ENCODE measurements around the gene GAP43.

The GAP43 gene

DNA sequence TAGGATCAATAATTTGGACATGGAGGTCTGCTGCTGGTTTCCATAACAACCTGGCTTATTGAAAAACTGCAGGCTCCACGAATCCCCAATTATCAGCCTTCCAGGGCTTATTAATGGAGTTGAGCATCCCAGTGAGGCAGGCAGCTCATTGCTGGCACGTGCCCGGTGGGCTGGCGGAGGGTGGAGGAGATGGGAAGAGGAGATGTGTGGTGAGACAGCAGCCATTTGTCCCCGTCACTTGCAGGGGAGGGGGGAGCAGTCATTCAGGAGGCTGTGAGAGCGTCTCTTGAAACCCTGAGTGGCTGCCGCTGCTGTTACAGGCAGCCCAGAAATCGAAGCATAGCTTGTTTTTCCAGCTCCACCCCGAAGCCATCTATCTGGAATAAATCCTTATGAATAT lies 70.6 kb downstream of the GAP43 start:
- no peaks in the 10 kb centered on the region for H3K36me3 ChIP-seq
- no peak overlapping the region for H3K27ac ChIP-seq
- H3K4me3 ChIP-seq (ENCODE audit: low read depth, low read length) = no peak overlapping the region
- TF ChIP-seq, protein P1, sequence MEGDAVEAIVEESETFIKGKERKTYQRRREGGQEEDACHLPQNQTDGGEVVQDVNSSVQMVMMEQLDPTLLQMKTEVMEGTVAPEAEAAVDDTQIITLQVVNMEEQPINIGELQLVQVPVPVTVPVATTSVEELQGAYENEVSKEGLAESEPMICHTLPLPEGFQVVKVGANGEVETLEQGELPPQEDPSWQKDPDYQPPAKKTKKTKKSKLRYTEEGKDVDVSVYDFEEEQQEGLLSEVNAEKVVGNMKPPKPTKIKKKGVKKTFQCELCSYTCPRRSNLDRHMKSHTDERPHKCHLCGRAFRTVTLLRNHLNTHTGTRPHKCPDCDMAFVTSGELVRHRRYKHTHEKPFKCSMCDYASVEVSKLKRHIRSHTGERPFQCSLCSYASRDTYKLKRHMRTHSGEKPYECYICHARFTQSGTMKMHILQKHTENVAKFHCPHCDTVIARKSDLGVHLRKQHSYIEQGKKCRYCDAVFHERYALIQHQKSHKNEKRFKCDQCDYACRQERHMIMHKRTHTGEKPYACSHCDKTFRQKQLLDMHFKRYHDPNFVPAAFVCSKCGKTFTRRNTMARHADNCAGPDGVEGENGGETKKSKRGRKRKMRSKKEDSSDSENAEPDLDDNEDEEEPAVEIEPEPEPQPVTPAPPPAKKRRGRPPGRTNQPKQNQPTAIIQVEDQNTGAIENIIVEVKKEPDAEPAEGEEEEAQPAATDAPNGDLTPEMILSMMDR (IDR thresholded peaks at IDR 0.05; ENCODE audit: low read depth, low read length) = no peak
- H3K9me3 ChIP-seq (ENCODE audit: severe bottlenecking) = no peaks in the 10 kb centered on the region
- H3K27me3 ChIP-seq (ENCODE audit: insufficient read depth, low read depth, severe bottlenecking) = no peaks in the 10 kb centered on the region
- DNase-seq = no peak

DNA sequence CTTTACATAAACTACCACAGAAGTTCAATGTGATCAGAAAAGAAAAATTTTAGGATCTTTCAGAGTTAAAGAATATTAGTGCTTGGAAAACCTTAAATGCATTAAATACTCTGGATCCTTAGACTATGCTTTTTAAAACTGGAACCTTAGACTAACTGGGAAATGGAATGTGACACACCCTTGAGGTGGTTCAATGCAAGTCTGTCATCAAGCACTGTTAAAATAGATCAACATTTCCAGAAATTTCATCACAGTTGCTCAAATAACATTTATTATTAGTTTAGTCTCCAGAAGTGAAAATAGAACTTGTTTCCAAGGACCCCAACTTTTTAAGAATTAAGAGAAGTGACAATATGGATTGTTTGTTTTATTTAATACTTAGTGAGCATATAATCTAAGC lies 71.8 kb downstream of the GAP43 start:
- TF ChIP-seq, protein P1 (IDR thresholded peaks at IDR 0.05; ENCODE audit: low read depth, low read length) = no peak
- Histone ChIP-seq H3K4me3 (ENCODE audit: low read depth, low read length) (no peak overlapping the region), H3K27ac (no peak overlapping the region), H3K9me3 (ENCODE audit: severe bottlenecking) (no peaks in the 10 kb centered on the region), H3K27me3 (ENCODE audit: insufficient read depth, low read depth, severe bottlenecking) (no peaks in the 10 kb centered on the region), H3K36me3 (no peaks in the 10 kb centered on the region)
- no peak for DNase-seq

DNA sequence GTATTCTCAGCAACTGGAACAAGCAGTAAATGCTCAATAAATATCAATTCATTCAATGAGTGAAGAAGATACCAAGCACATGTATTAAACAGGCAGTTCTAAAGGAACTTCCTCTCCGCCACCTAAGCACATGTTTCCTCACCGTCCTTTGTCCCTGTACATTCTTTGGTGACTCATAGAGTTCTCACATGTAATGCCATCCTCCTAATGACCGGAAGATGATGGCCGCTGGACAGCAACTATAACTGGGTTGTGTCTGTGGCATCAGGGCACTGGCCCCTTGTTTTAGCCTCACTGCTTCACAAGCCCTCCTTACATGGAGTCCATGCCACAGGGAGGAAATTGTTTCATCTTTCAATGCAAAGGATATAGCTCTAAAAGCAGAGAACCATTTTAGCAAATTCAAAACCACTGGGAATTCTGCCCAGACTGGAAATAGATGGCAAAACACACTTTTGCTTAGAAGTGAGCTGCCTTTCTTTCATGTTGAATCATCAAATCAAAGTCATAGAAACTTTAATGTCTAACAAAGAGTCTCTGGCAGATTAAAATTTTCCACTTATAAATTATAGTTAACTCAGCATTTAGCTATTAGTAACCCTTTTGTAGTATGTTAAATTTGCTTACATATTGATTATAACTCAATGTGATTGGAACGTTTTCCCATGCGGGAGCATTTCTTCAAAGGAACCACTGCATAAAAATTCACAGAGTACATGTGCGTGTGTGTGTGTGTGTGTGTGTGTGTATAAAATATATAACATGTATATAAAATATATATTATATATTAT lies 74.1 kb downstream of the GAP43 start:
- Histone ChIP-seq H3K27ac (no peak overlapping the region), H3K9me3 (ENCODE audit: severe bottlenecking) (no peaks in the 10 kb centered on the region), H3K4me3 (ENCODE audit: low read depth, low read length) (no peak overlapping the region), H3K27me3 (ENCODE audit: insufficient read depth, low read depth, severe bottlenecking) (no peaks in the 10 kb centered on the region), H3K36me3 (no peaks in the 10 kb centered on the region)
- no peak for DNase-seq
- TF ChIP-seq, protein P1 (IDR thresholded peaks at IDR 0.05; ENCODE audit: low read depth, low read length) = no peak

DNA sequence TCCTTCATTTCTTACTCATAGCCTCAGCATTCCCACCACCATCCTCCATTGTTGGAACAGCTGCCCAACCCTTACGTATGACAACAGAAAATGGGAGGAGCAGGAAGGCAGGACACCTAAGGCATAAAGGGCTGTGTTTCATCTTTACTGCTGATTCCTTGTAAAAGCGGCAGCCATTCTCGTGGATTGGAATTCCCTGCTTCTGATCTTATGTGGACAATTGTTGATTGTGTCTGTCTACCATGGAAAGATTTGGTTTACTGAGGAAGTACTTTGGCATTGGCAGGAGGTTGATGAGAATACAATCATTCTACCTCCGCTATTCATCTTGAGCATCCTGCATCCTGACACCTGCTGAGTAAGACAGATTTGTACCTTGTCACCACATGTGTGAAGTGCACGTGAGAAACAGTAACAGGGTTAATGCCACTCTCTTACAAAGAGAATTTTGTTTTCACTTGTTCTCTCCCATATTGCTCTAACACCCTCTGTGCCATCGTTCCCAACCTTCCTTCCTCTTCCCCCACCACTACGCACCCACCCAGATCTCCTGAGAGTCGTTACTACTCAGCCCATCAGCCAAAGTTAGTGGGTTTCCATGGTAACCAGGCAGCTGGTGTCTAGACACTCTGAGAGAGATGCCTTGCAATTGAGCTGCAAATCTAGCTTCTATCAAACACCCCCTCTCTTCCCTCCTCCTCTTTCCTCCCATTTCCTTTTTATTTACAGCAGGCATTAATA lies 75.7 kb downstream of the GAP43 start:
- H3K27me3 ChIP-seq (ENCODE audit: insufficient read depth, low read depth, severe bottlenecking) = no peaks in the 10 kb centered on the region
- no peak overlapping the region for H3K4me3 ChIP-seq (ENCODE audit: low read depth, low read length)
- no peaks in the 10 kb centered on the region for H3K36me3 ChIP-seq
- TF ChIP-seq, protein P1 (IDR thresholded peaks at IDR 0.05; ENCODE audit: low read depth, low read length) = no peak
- H3K9me3 ChIP-seq (ENCODE audit: severe bottlenecking) = no peaks in the 10 kb centered on the region
- no peak for DNase-seq
- no peak overlapping the region for H3K27ac ChIP-seq

DNA sequence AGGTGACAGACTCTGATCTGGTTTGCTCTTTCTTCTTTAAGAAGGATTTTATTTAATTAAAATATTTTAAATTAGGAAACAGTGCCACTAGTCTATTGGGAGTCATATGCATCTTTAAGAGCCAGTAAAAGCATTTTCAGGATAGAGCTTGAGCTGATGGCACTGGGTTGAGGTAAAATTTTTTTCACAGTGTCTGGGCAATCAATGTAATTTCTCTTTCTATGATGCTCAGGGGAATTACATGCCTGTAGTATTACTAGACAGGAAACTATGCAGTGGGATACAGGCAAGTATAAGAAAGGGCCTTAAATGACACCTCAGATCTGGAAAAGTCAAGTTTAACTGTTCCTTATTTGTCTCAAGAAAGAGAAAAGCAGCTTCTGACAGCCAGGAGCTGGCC lies 76.4 kb downstream of the GAP43 start:
- no peaks in the 10 kb centered on the region for H3K36me3 ChIP-seq
- no peak overlapping the region for H3K4me3 ChIP-seq (ENCODE audit: low read depth, low read length)
- no peak for DNase-seq
- H3K9me3 ChIP-seq (ENCODE audit: severe bottlenecking) = no peaks in the 10 kb centered on the region
- H3K27ac ChIP-seq = no peak overlapping the region
- H3K27me3 ChIP-seq (ENCODE audit: insufficient read depth, low read depth, severe bottlenecking) = no peaks in the 10 kb centered on the region
- TF ChIP-seq, protein P1 (IDR thresholded peaks at IDR 0.05; ENCODE audit: low read depth, low read length) = no peak

Data from WERI-Rb-1 (cell line).